ENCODE results near the gene RCN1. TPM values are rescaled to one million over a fixed set of nuclear protein-coding genes. Genes with fewer than 3 reads are reported as not detected.

Gene RCN1
- total RNA-seq, 3 donors from 2014 or later: 58.2 to 67.8 (median 61.0) TPM

GRCh38 chr11:32088117-32088941 is 2.5 kb upstream of the RCN1 start:
- no peak for DNase-seq (ENCODE audit: low spot score in 2 of 2)
- Histone ChIP-seq H3K27me3 (no peaks in the 10 kb centered on the region), H3K9me3 (no peaks in the 10 kb centered on the region), H3K27ac (peak overlapping the region; percentile 22 to 58), H3K4me3 (peak overlapping the region in 1 of 3 donors; percentile 11), H3K36me3 (no peaks in the 10 kb centered on the region), H3K4me1 (peaks cover 4 to 6% of the 10 kb centered on the region in 2 donors)
- TF ChIP-seq POLR2A (IDR thresholded peaks at IDR 0.05): no peak
- TF ChIP-seq CTCF (IDR thresholded peaks at IDR 0.05): no peak
- no peak for TF ChIP-seq POLR2AphosphoS5 (IDR thresholded peaks at IDR 0.05)
- intact Hi-C loops (cut with DNase I; ENCODE audit: low total_unique reads): no loop called here

- H3K4me1 ChIP-seq: peaks cover 4 to 6% of the 10 kb centered on the region in 2 donors
- H3K4me3 ChIP-seq: peak overlapping the region; percentile 82 to 88 (median 84)
- TF ChIP-seq POLR2AphosphoS5 (IDR thresholded peaks at IDR 0.05) (no peak), CTCF (IDR thresholded peaks at IDR 0.05) (no peak), POLR2A (IDR thresholded peaks at IDR 0.05) (no peak)
- no peak for DNase-seq (ENCODE audit: low spot score in 2 of 2)
- H3K36me3 ChIP-seq: no peaks in the 10 kb centered on the region
- H3K9me3 ChIP-seq: no peaks in the 10 kb centered on the region
- peak overlapping the region; percentile 11 to 94 for H3K27ac ChIP-seq
- intact Hi-C loops (cut with DNase I; ENCODE audit: low total_unique reads): no loop called here
- no peaks in the 10 kb centered on the region for H3K27me3 ChIP-seq
Measured at GRCh38 chr11:32092581-32093170, 1.8 kb downstream of the RCN1 start.

GRCh38 chr11:32094923-32095322 is 4.0 kb downstream of the RCN1 start:
- H3K27ac ChIP-seq: no peak overlapping the region
- TF ChIP-seq POLR2A (IDR thresholded peaks at IDR 0.05): no peak
- TF ChIP-seq CTCF (IDR thresholded peaks at IDR 0.05): no peak
- no peak for TF ChIP-seq POLR2AphosphoS5 (IDR thresholded peaks at IDR 0.05)
- peaks cover 4 to 6% of the 10 kb centered on the region in 2 donors for H3K4me1 ChIP-seq
- no peak overlapping the region for H3K4me3 ChIP-seq
- H3K27me3 ChIP-seq: no peaks in the 10 kb centered on the region
- intact Hi-C loops (cut with DNase I; ENCODE audit: low total_unique reads): no loop called here
- H3K9me3 ChIP-seq: no peaks in the 10 kb centered on the region
- no peaks in the 10 kb centered on the region for H3K36me3 ChIP-seq
- no peak for DNase-seq (ENCODE audit: low spot score in 2 of 2)

GRCh38 chr11:32098142-32098903 is 7.4 kb downstream of the RCN1 start:
- intact Hi-C loops (cut with DNase I; ENCODE audit: low total_unique reads): no loop called here
- Histone ChIP-seq H3K9me3 (no peaks in the 10 kb centered on the region), H3K4me1 (no peaks in the 10 kb centered on the region), H3K27ac (no peak overlapping the region), H3K27me3 (no peaks in the 10 kb centered on the region), H3K4me3 (no peak overlapping the region), H3K36me3 (no peaks in the 10 kb centered on the region)
- DNase-seq (ENCODE audit: low spot score in 2 of 2): no peak
- TF ChIP-seq POLR2AphosphoS5 (IDR thresholded peaks at IDR 0.05): no peak
- no peak for TF ChIP-seq CTCF (IDR thresholded peaks at IDR 0.05)
- TF ChIP-seq POLR2A (IDR thresholded peaks at IDR 0.05): no peak

All from breast epithelium (tissue), 4 donors.